Right atrium auricular region (tissue), 2 donors: ENCODE measurements around the gene RFX8. TPM values are rescaled to one million over a fixed set of nuclear protein-coding genes. Genes with fewer than 3 reads are reported as not detected.

Experiments used
- DNase-seq: peaks from one replicate; pipeline ENCODE4 v3.0.0-alpha.2; 2019; ENCODE audit warnings: low spot score
- H3K27ac ChIP-seq, 2 donors: fragments of 200-600 bp; sonication (generic); 1 replicate in 1 of 2; 2 replicates in 1 of 2; pipeline ENCODE4 v1.5.1; 2016 to 2019
- H3K27me3 ChIP-seq, 2 donors: fragments of 200-600 bp; sonication (generic); one replicate each; pipeline versions ENCODE4 v1.5.1 to v1.6.0; 2017 to 2019
- H3K36me3 ChIP-seq: fragments of 200-600 bp; sonication (generic); one replicate; pipeline ENCODE4 v1.5.1; 2016
- H3K4me1 ChIP-seq, 2 donors: fragments of 200-600 bp; sonication (generic); one replicate each; pipeline versions ENCODE4 v1.5.1 to v1.6.0; 2017 to 2019
- H3K4me3 ChIP-seq, 2 donors: fragments of 200-600 bp; sonication (generic); 1 replicate in 1 of 2; 2 replicates in 1 of 2; pipeline ENCODE4 v1.5.1; 2017 to 2019; ENCODE audit warnings: mild to moderate bottlenecking in 1 of 2, moderate library complexity in 1 of 2
- H3K9me3 ChIP-seq, 2 donors: fragments of 200-600 bp; sonication (generic); one replicate each; pipeline ENCODE4 v1.5.1; 2019
- total RNA-seq, 2 donors: library from RNA; depleted of rRNA; stranded (reverse); fragments of >200 nt; gene quantifications; one replicate each; pipeline ENCODE4 v1.1.0, GENCODE V29; 2016
- TF ChIP-seq, protein P1 (sequence below), 2 donors: fragments of 200-600 bp; sonication (generic); IDR thresholded peaks; one replicate each; pipeline ENCODE4 v1.5.1; 2019; ENCODE audit warnings: antibody characterized with exemption in 2 of 2

The RFX8 gene
- total RNA-seq, 2 donors from 2014 or later = 0.35 TPM; not detected in 1

DNA sequence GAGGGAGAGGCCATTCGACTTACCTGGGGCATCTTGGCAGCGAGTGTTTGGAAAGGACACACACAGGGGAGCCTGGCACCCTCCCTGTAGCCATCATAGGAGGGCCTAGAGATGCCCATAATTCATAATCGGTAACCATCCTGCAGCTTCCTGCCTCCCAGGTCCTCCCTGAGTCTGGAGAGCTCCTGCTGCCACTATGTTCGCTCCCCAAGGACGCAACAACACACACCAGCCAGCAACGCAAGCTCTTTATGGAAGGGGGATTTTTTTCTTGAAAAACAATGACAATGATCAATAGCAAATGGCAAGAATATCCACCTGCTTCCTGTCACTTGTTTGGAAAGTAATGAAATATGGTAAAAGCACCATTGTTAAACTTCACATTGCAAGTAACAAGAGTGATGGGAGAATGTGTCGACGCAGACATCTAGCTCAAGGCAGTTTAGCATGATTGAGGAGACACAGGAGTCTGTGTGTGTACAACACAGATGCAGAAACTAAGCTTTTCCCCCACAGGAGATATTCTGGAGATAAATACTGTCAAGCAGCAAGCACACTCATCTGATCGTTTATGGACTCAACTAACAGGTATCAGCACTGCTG, 62.7 kb downstream of the RFX8 start:
- no peak overlapping the region for H3K4me3 ChIP-seq
- no peaks in the 10 kb centered on the region for H3K36me3 ChIP-seq
- DNase-seq = no peak
- no peaks in the 10 kb centered on the region for H3K9me3 ChIP-seq
- TF ChIP-seq, protein P1, sequence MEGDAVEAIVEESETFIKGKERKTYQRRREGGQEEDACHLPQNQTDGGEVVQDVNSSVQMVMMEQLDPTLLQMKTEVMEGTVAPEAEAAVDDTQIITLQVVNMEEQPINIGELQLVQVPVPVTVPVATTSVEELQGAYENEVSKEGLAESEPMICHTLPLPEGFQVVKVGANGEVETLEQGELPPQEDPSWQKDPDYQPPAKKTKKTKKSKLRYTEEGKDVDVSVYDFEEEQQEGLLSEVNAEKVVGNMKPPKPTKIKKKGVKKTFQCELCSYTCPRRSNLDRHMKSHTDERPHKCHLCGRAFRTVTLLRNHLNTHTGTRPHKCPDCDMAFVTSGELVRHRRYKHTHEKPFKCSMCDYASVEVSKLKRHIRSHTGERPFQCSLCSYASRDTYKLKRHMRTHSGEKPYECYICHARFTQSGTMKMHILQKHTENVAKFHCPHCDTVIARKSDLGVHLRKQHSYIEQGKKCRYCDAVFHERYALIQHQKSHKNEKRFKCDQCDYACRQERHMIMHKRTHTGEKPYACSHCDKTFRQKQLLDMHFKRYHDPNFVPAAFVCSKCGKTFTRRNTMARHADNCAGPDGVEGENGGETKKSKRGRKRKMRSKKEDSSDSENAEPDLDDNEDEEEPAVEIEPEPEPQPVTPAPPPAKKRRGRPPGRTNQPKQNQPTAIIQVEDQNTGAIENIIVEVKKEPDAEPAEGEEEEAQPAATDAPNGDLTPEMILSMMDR (IDR thresholded peaks at IDR 0.05) = no peak
- H3K27ac ChIP-seq = no peak overlapping the region
- no peaks in the 10 kb centered on the region for H3K27me3 ChIP-seq
- no peaks in the 10 kb centered on the region for H3K4me1 ChIP-seq

DNA sequence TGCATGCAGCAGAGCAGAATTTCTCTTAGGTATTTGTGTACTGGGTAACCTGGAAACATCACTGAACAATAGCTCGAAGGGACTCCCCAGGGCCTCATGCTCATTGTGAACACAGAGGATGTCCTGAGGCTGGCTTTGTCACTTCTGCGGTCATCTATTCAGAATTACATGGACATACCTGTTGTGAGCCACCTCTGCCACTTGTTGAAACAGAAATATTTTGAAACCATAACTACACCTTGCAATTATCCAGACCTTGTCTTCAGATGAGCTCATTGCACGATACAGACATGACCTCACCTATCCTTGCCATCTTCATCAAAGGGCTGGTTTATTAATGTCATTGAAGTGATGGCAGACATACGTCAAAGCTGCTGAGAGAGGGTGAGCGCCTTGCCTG, 64.2 kb downstream of the RFX8 start:
- Histone ChIP-seq H3K4me3 (no peak overlapping the region), H3K4me1 (no peaks in the 10 kb centered on the region), H3K9me3 (no peaks in the 10 kb centered on the region), H3K27me3 (no peaks in the 10 kb centered on the region), H3K27ac (no peak overlapping the region), H3K36me3 (no peaks in the 10 kb centered on the region)
- TF ChIP-seq, protein P1 (IDR thresholded peaks at IDR 0.05) = no peak
- DNase-seq = no peak

DNA sequence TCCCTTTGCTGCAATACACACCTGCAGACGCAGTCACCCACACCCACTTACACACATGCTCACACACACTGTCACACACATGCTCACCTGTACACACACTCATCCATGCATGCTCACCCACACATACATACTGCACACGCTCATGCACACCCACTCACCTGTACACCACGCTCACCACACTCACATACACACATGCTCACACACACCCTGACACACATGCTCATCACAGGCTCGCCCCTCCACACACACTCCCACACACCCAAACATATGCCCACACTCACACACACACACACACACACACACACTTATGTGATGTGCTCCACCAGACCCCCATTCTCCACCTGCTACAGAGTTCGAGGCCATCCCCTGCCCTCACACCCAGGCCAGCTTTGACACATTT, 64.8 kb downstream of the RFX8 start:
- TF ChIP-seq, protein P1 (IDR thresholded peaks at IDR 0.05) = no peak
- no peaks in the 10 kb centered on the region for H3K4me1 ChIP-seq
- DNase-seq = no peak
- no peak overlapping the region for H3K27ac ChIP-seq
- no peaks in the 10 kb centered on the region for H3K36me3 ChIP-seq
- no peaks in the 10 kb centered on the region for H3K9me3 ChIP-seq
- H3K27me3 ChIP-seq = no peaks in the 10 kb centered on the region
- no peak overlapping the region for H3K4me3 ChIP-seq

DNA sequence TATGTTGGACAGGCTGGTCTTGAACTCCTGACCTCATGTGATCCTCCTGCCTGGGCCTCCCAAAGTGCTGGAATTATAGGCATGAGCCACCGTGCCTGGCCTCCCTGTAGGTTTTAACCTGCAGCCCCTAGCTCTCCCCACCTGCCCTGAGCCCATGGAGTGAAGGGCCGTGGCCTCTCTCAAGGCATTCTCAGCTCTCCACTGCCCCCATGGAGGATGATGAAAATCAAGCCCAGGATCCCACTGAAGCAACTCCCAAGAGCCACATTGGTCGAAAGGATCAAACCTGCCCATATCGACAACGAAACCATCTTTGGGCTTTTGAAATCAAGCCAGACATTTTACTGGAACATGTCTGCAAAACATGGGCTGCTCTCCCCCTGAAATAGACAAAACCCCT, 65.2 kb downstream of the RFX8 start:
- Histone ChIP-seq H3K27me3 (no peaks in the 10 kb centered on the region), H3K27ac (no peak overlapping the region), H3K36me3 (no peaks in the 10 kb centered on the region), H3K4me3 (no peak overlapping the region), H3K4me1 (no peaks in the 10 kb centered on the region), H3K9me3 (no peaks in the 10 kb centered on the region)
- DNase-seq = no peak
- TF ChIP-seq, protein P1 (IDR thresholded peaks at IDR 0.05) = no peak

DNA sequence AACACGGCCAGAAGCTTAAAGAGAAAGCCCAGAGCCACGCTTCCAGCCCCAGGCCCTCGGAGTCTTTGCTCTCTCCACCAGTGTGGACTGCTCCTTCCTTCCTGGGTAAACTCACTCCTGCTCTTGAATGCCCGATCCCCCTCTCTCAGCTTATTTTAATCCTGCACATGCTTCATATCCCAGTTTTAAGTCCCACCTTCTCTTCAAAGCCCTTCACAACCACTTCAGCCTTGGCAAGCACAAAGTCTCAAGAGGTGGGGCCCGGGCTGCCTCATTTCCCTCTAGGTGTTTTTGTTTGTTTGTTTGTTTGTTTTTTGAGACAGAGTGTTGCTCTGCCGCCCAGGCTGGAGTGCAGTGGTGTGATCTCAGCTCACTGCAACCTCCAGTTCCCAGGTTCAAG, 66.0 kb downstream of the RFX8 start:
- no peak overlapping the region for H3K27ac ChIP-seq
- H3K27me3 ChIP-seq = no peaks in the 10 kb centered on the region
- no peak for DNase-seq
- H3K4me1 ChIP-seq = no peaks in the 10 kb centered on the region
- H3K9me3 ChIP-seq = no peaks in the 10 kb centered on the region
- TF ChIP-seq, protein P1 (IDR thresholded peaks at IDR 0.05) = no peak
- H3K36me3 ChIP-seq = no peaks in the 10 kb centered on the region
- no peak overlapping the region for H3K4me3 ChIP-seq

DNA sequence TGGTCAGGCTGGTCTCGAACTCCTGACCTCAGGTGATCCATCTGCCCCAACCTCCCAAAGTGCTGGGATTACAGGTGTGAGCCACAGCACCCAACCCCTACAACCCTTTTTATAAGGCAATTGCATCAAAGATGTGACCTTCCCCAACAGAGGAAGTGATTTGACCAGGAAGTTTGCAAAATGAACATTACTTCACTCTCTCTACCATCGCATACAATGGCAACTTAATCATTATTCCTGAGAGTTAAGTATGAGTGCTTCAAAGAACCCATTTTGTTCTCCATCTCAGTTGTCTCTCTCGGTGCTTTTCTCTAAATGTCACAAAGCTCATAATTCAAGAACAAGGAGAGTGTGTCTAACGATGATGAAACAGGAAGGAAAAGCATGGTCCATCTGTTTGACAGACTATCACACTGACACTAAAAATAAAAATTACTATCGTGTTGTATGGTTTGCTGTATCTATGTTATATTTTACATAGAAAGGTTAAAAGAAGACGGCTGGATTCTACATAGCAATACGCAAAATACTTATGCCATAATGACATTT, 69.5 kb downstream of the RFX8 start:
- H3K4me3 ChIP-seq = no peak overlapping the region
- no peak overlapping the region for H3K27ac ChIP-seq
- H3K27me3 ChIP-seq = no peaks in the 10 kb centered on the region
- no peaks in the 10 kb centered on the region for H3K4me1 ChIP-seq
- H3K9me3 ChIP-seq = no peaks in the 10 kb centered on the region
- no peak for DNase-seq
- TF ChIP-seq, protein P1 (IDR thresholded peaks at IDR 0.05) = no peak
- no peaks in the 10 kb centered on the region for H3K36me3 ChIP-seq
